ENCODE measurements around the gene LIPA.

GRCh38 chr10:89279421-89279869 is 27.9 kb upstream of the LIPA start:
- no peak for TF ChIP-seq POLR2A (IDR thresholded peaks at IDR 0.05)
- no peak for TF ChIP-seq CTCF (IDR thresholded peaks at IDR 0.05)
